ENCODE data around the gene HOPX.
"Not testable (repeated sequence)": the region's sequence is repeated elsewhere in the genome, so short reads cannot be mapped to it uniquely, and the experiment has no call there.

HOPX gene

GRCh38 chr4:56686537-56687231, 5.6 kb upstream of the HOPX start:
- DNase-seq = no peak

DNA sequence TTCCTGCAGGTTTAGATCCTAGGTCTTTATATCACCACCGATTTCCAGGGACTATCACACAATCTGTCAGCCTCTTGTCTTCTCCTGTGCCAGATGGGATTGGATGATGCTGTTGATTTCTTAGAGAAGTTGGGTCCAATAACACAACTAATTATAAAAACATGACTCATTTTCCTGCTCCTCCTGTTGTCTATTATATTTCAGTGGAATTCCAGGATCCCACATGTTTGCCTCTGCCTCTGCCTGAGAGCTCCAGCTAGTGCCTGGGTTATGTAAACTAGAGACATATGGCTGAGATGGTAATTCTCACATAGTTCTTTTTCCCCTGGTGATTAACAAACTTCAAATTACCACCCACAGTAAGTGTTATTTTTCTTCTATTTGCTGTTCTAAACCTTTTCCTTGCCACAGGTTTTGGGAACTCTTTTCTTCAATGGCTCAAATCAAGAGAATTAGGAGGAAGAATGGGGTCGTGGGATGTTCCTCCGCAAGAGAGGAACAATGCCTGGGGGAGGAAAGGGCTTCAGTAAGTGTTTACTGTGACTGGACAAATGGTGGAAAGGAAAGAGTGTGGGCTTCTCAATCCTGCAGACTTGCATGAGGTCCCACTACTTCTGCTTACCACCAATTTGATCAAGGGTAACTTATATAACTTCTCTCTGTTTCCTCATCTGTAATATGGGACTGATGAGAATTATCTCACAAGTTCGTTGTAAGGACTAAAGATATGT, 3.4 kb upstream of the HOPX start:
- DNase-seq = no peak

DNA sequence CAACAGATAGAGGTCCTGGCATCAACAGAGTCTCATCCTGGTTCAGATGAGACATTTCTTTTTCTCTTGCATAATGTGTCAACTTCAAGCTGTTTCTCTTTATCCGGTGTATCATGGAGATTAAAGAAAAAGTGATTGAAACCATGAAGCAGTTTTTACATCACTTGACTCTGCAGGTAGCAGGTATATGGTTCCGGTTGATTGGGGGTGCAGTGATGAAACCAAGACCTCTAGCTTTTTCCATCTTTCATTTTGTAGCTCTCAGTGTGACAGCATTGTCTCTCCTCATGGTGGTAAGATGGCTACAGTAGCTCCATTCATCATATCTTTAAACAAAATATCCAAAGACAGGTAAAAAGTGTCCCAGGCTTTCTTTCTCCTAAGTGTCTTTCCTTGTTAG, 2.4 kb upstream of the HOPX start:
- no peak for DNase-seq

DNA sequence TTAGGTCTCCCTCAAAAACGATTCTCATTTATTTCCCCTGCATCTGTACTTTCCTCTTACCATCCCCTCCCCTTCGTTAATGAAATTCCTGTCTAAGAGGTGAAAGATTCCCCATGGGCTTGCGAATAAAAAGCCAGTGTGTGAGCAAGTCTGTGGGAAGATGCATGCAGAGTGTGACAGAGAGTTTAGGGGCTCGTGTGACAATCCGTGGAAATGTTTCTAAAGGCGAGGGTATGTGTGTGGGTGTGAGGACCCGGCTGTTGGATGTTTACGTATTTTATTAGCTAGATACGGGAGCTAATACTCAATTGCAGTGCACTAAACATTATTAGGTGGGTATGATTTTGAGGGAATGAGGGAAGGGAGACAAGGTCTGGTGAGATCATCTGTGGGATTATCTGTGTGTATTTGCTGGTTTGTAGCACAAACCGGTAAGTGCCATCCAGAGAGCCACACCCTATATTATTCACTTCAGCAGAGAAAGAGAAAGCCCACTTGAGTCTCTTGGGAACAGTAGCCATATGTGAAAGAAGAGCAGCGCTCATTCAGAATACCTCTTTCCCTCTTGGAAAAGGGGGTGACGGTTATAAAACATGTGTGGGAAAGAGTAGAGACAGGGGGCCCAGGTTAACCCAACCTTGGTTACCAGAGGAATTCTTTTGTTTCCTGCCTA, 893 bp upstream of the HOPX start:
- no peak for DNase-seq

- DNase-seq = no peak
Observed at GRCh38 chr4:56680266-56680665, 830 bp downstream of the HOPX start.

GRCh38 chr4:56677711-56678110, 3.4 kb downstream of the HOPX start:
- no peak for DNase-seq

- DNase-seq = no peak
Observed at GRCh38 chr4:56674984-56675383, 6.1 kb downstream of the HOPX start.

- DNase-seq = no peak
Observed at GRCh38 chr4:56671860-56672259, 9.2 kb downstream of the HOPX start.

- no peak for DNase-seq
Observed at GRCh38 chr4:56671373-56671772, 9.7 kb downstream of the HOPX start.

DNA sequence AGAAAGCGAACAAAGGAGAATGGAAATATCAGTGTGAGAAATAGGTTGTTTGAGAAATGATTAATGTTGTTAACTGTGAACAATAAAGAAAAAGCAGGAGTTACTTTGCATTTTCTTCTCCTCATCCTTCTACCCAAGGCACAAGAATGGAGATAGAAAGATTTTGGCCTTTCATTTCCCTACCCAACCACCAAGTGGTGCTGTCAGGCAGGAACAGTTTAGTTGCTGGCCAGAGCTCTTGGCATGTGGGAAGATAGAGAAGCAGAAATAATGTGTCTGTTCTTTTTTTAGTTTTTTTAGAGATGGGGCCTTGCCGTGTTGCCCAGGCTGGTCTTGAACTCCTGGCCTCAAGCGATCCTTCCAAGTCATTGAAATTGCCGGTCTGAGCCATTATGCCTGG, 12.8 kb downstream of the HOPX start:
- DNase-seq = no peak

GRCh38 chr4:56667396-56667795, 13.7 kb downstream of the HOPX start:
- not testable (repeated sequence) for DNase-seq

DNA sequence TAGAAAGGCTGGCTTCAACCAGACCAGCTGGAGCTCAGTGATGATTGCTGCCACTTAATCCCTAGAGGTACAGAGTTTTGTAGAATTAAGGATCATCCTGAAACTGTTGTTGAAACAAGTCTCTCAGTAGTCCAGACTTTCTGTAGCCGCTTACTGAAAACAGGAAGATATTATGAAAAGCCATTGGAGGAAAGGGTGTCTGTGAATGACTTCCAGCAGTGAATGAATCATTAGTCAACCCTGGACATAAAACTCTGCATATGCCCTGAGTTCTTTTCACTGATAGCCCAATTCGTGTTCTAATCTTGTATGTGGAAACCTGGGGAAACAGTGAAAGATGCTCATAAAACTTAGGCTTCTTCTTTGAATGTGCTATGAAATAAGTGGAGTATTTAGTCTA, 14.8 kb downstream of the HOPX start:
- no peak for DNase-seq

DNA sequence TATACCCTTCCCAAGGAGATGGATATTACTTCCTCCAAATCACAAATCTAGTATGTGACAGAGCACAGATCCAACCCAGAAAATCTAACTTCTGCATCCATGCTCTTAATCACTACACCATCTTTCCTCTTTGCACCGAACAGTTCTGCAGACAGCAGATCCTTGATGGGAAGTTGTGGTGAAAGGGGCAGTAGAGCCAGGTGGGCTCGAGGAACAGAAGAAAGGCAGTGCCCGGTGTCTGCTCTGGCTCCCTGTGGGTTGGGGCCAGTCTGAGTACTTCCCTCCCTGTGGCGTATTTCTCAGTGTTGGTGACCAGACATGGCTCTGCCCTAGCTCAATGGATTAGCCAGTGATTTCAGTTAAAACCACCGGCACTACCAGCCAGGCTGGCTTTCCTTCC, 15.3 kb downstream of the HOPX start:
- DNase-seq = no peak

- no peak for DNase-seq
Observed at GRCh38 chr4:56662782-56663468, 18.2 kb downstream of the HOPX start.

DNA sequence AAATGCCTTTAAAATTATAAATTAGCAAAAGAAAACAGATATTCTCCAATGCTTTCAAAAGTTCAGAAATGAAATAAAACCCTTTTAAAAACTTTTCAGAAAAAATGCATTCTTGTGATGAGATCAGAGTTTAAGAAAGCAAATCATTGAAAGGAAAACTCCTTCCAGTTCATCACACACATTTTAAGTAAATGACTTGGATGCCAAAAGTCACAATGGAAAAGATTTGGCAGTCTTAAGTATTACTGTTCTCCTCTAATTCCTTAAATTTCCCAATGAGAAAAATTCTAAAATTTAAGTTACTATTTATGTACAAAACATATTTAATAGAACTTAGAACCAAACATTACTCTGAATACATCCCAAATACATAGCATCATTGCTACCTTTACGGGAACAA, 21.1 kb downstream of the HOPX start:
- DNase-seq = no peak

DNA sequence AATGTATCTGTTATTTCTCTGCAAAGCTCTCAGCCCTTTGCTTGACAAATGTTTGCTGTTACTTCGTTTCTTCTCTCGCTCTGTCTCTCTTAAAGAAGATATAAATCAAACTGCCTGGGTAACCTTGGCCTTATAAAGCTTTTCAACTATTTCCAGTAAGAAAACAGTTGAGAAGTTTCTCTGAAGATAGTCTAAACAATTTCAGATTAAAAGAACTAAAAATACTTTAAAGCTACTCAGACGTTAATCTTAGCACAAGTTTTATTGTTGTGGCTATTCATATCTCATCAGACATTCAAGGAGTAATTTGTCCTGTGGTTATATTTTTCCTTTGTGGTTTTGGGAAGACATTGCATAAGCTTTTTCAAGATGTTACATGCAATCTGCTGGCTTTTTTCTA, 22.6 kb downstream of the HOPX start:
- no peak for DNase-seq

- DNase-seq = no peak
Observed at GRCh38 chr4:56657818-56658217, 23.3 kb downstream of the HOPX start.

GRCh38 chr4:56657128-56657527, 24.0 kb downstream of the HOPX start:
- DNase-seq = no peak

DNA sequence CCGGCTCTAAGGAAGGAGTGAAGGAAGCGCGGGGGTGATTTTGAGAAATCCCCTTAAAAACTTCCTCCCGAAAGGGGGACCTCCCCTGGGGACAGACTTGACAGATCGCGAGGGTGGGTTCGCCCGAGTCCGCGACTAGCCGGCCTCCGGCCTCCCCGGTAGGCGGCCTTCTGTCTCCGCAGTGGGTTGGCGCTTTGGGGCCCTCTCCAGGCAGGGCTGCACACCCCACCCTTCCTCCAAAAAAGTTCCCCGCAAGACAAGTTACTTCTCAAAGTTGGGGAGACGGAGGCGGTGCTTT, 24.8 kb downstream of the HOPX start:
- no peak for DNase-seq

GRCh38 chr4:56655627-56656345, 25.3 kb downstream of the HOPX start:
- DNase-seq = no peak

GRCh38 chr4:56655209-56655626, 25.9 kb downstream of the HOPX start:
- no peak for DNase-seq

DNA sequence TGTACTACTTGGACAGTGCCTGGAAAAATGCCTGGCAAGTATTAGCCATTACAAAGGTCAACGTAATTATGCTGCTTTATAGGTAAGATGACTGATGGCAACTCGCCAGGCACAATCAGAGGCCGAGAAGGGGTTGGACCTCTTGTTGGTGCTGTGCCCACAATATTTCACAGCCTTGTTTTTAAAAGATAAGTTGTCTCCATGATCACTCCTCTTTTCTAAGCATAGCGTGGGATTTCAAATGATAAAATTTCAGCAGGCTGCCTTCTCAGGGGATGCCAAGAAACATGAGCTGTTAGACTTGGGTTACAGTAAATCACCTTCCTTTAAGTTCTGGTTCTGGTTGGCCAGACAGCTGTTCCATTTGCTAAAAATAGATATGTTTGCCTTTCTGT, 26.9 kb downstream of the HOPX start:
- no peak for DNase-seq

Measured in cerebellar nuclear complex (tissue), 1 donor.